ENCODE results near the gene NEO1.

DNA sequence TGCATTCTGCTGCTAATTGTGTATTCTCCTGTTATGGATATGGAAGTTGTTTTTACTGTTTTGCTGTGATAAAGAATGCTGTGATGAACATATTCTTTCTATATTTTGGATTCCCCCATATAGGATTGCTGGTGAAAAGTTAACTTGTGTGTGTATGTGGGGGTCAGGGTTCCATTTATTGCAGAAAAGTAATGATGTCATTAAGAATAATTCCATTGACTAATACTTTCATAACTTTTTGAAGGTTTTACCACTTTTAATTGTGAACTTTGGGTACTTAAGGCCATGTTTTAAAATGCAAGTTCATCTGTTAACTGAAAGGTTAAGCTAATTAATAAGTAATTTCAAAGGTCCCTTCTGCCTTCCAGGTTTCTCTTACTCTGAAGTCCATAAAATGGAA is 6.2 kb downstream of the NEO1 start:
- TF ChIP-seq CTCF (IDR thresholded peaks at IDR 0.05) (no peak), POLR2A (IDR thresholded peaks at IDR 0.05) (no peak)
